ENCODE data around the gene FOS.
A peak's percentile ranks its signal among the peaks of the same experiment; 100 is the strongest.

The FOS gene

GRCh38 chr14:75238756-75239455 is 39.7 kb upstream of the FOS start:
- FAIRE-seq (no peak), DNase-seq (ENCODE audit: insufficient read length) (no peak)
- TF ChIP-seq TAF1 (IDR thresholded peaks at IDR 0.05; ENCODE audit: borderline replicate concordance, low read depth, low read length), result no peak
- TF ChIP-seq POLR2AphosphoS5 (IDR thresholded peaks at IDR 0.05; ENCODE audit: low read depth, low read length), result no peak
- TF ChIP-seq POLR2A (IDR thresholded peaks at IDR 0.05; ENCODE audit: low read depth, low read length), result no peak

GRCh38 chr14:75240781-75241180 is 37.8 kb upstream of the FOS start:
- no peak for DNase-seq (ENCODE audit: insufficient read length)
- no peak for FAIRE-seq
- TF ChIP-seq TAF1 (IDR thresholded peaks at IDR 0.05; ENCODE audit: borderline replicate concordance, low read depth, low read length) (no peak), POLR2AphosphoS5 (IDR thresholded peaks at IDR 0.05; ENCODE audit: low read depth, low read length) (no peak), POLR2A (IDR thresholded peaks at IDR 0.05; ENCODE audit: low read depth, low read length) (no peak)

- no peak for TF ChIP-seq POLR2A (IDR thresholded peaks at IDR 0.05; ENCODE audit: low read depth, low read length)
- no peak for TF ChIP-seq TAF1 (IDR thresholded peaks at IDR 0.05; ENCODE audit: borderline replicate concordance, low read depth, low read length)
- TF ChIP-seq POLR2AphosphoS5 (IDR thresholded peaks at IDR 0.05; ENCODE audit: low read depth, low read length), result no peak
- DNase-seq (ENCODE audit: insufficient read length), result no peak
- no peak for FAIRE-seq
These were observed 35.9 kb upstream of the FOS start for GRCh38 chr14:75242546-75243273.

GRCh38 chr14:75244121-75244520 is 34.5 kb upstream of the FOS start:
- FAIRE-seq, result no peak
- TF ChIP-seq POLR2A (IDR thresholded peaks at IDR 0.05; ENCODE audit: low read depth, low read length) (no peak), TAF1 (IDR thresholded peaks at IDR 0.05; ENCODE audit: borderline replicate concordance, low read depth, low read length) (no peak), POLR2AphosphoS5 (IDR thresholded peaks at IDR 0.05; ENCODE audit: low read depth, low read length) (no peak)
- no peak for DNase-seq (ENCODE audit: insufficient read length)

GRCh38 chr14:75246546-75247285 is 31.9 kb upstream of the FOS start:
- no peak for FAIRE-seq
- no peak for DNase-seq (ENCODE audit: insufficient read length)
- TF ChIP-seq POLR2A (IDR thresholded peaks at IDR 0.05; ENCODE audit: low read depth, low read length), result no peak

- DNase-seq (ENCODE audit: insufficient read length), result no peak
- no peak for TF ChIP-seq POLR2AphosphoS5 (IDR thresholded peaks at IDR 0.05; ENCODE audit: low read depth, low read length)
- no peak for TF ChIP-seq TAF1 (IDR thresholded peaks at IDR 0.05; ENCODE audit: borderline replicate concordance, low read depth, low read length)
- no peak for TF ChIP-seq POLR2A (IDR thresholded peaks at IDR 0.05; ENCODE audit: low read depth, low read length)
- FAIRE-seq, result peak; percentile 72
These were observed 31.2 kb upstream of the FOS start for GRCh38 chr14:75247286-75247922.

- FAIRE-seq (no peak), DNase-seq (ENCODE audit: insufficient read length) (no peak)
- TF ChIP-seq TAF1 (IDR thresholded peaks at IDR 0.05; ENCODE audit: borderline replicate concordance, low read depth, low read length) (no peak), POLR2A (IDR thresholded peaks at IDR 0.05; ENCODE audit: low read depth, low read length) (no peak), POLR2AphosphoS5 (IDR thresholded peaks at IDR 0.05; ENCODE audit: low read depth, low read length) (no peak)
These were observed 30.7 kb upstream of the FOS start for GRCh38 chr14:75247939-75248338.

- no peak for TF ChIP-seq POLR2A (IDR thresholded peaks at IDR 0.05; ENCODE audit: low read depth, low read length)
- no peak for TF ChIP-seq TAF1 (IDR thresholded peaks at IDR 0.05; ENCODE audit: borderline replicate concordance, low read depth, low read length)
- no peak for TF ChIP-seq POLR2AphosphoS5 (IDR thresholded peaks at IDR 0.05; ENCODE audit: low read depth, low read length)
- peak; percentile 58 for DNase-seq (ENCODE audit: insufficient read length)
- peak; percentile 91 for FAIRE-seq
These were observed 29.2 kb upstream of the FOS start for GRCh38 chr14:75249251-75249957.

GRCh38 chr14:75249958-75250336 is 28.7 kb upstream of the FOS start:
- peak; percentile 68 for FAIRE-seq
- no peak for DNase-seq (ENCODE audit: insufficient read length)
- TF ChIP-seq TAF1 (IDR thresholded peaks at IDR 0.05; ENCODE audit: borderline replicate concordance, low read depth, low read length) (no peak), POLR2AphosphoS5 (IDR thresholded peaks at IDR 0.05; ENCODE audit: low read depth, low read length) (no peak), POLR2A (IDR thresholded peaks at IDR 0.05; ENCODE audit: low read depth, low read length) (no peak)

GRCh38 chr14:75250800-75251199 is 27.8 kb upstream of the FOS start:
- FAIRE-seq (no peak), DNase-seq (ENCODE audit: insufficient read length) (no peak)
- TF ChIP-seq POLR2A (IDR thresholded peaks at IDR 0.05; ENCODE audit: low read depth, low read length) (no peak), POLR2AphosphoS5 (IDR thresholded peaks at IDR 0.05; ENCODE audit: low read depth, low read length) (no peak), TAF1 (IDR thresholded peaks at IDR 0.05; ENCODE audit: borderline replicate concordance, low read depth, low read length) (no peak)
